ENCODE data around the gene BTBD9.

The BTBD9 gene

DNA sequence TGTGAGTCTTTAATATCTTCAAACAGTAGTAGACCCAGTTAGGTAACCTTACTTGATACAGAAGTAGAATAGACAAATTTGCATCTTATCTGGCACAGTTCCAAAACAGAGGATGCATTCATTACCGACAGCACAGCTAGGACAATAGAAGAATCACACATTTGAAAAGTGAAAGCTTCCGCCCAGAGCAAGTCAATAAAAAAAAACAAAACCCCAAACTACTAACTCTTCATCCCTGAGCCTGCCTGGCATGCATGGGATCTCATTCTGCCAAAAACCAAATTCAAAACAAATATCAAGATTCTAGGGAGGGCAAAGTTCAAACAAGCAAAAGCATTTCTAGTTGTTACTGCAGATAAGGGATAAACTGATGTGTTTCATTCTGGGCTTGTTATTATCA lies 235.4 kb downstream of the BTBD9 start:
- no peak for TF ChIP-seq EZH2 (IDR thresholded peaks at IDR 0.05)
- no peak for TF ChIP-seq POLR2AphosphoS5 (IDR thresholded peaks at IDR 0.05; ENCODE audit: borderline replicate concordance, low read depth, low read length)
- TF ChIP-seq FOXP2 (optimal IDR thresholded peaks at IDR 0.05; ENCODE audit: control extremely low read depth, extremely low read length, insufficient read depth): no peak
- Histone ChIP-seq H3K27ac (no peak overlapping the region), H3K4me3 (no peak overlapping the region), H3K36me3 (ENCODE audit: insufficient read depth, low read length) (no peaks in the 10 kb centered on the region), H3K9ac (ENCODE audit: insufficient read length) (no peak overlapping the region), H3K9me3 (ENCODE audit: low read depth, low read length) (no peaks in the 10 kb centered on the region)
- no peak for DNase-seq (ENCODE audit: low read depth, low spot score)

DNA sequence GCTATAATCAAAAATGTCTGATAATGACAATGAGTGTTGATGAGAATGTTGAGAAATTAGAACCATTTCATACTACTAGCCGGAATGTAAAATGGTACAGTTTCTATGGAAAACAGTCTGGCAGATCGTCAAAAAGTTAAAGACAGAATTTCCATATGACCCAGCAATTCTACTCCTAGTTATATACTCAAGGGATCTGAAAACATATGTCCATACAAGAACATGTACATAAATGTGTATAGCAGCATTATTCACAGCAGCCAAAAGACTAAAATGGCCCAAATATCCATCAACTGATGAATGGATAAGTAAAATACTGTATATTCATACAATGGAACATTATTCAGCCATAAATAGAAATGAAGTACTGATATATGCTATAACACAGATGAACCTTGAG lies 236.2 kb downstream of the BTBD9 start:
- Histone ChIP-seq H3K4me3 (no peak overlapping the region), H3K9ac (ENCODE audit: insufficient read length) (no peak overlapping the region), H3K36me3 (ENCODE audit: insufficient read depth, low read length) (no peaks in the 10 kb centered on the region), H3K9me3 (ENCODE audit: low read depth, low read length) (no peaks in the 10 kb centered on the region), H3K27ac (no peak overlapping the region)
- DNase-seq (ENCODE audit: low read depth, low spot score): no peak
- TF ChIP-seq FOXP2 (optimal IDR thresholded peaks at IDR 0.05; ENCODE audit: control extremely low read depth, extremely low read length, insufficient read depth) (no peak), POLR2AphosphoS5 (IDR thresholded peaks at IDR 0.05; ENCODE audit: borderline replicate concordance, low read depth, low read length) (no peak), EZH2 (IDR thresholded peaks at IDR 0.05) (no peak)

DNA sequence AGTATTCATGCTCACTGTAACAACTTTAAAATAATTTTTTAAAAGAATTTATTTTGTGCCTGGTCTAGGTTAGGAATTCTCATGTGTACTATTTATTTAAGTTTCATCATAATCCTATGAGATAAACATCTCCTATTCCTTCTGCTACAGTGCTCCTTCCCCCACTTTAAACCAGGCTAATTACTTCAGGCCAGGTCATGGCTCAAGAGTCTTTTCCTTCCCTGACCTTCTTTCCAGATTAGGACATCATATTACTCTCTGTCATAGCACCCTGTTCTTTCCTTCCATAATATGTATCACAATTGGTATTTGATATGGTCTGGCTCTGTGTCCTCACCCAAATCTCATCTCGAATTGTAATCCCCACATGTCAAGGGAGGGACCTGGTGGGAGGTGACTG lies 239.0 kb downstream of the BTBD9 start:
- no peak overlapping the region for H3K9ac ChIP-seq (ENCODE audit: insufficient read length)
- no peak for TF ChIP-seq FOXP2 (optimal IDR thresholded peaks at IDR 0.05; ENCODE audit: control extremely low read depth, extremely low read length, insufficient read depth)
- no peak for TF ChIP-seq EZH2 (IDR thresholded peaks at IDR 0.05)
- TF ChIP-seq POLR2AphosphoS5 (IDR thresholded peaks at IDR 0.05; ENCODE audit: borderline replicate concordance, low read depth, low read length): no peak
- no peaks in the 10 kb centered on the region for H3K36me3 ChIP-seq (ENCODE audit: insufficient read depth, low read length)
- H3K9me3 ChIP-seq (ENCODE audit: low read depth, low read length): no peaks in the 10 kb centered on the region
- H3K4me3 ChIP-seq: no peak overlapping the region
- DNase-seq (ENCODE audit: low read depth, low spot score): no peak
- no peak overlapping the region for H3K27ac ChIP-seq

DNA sequence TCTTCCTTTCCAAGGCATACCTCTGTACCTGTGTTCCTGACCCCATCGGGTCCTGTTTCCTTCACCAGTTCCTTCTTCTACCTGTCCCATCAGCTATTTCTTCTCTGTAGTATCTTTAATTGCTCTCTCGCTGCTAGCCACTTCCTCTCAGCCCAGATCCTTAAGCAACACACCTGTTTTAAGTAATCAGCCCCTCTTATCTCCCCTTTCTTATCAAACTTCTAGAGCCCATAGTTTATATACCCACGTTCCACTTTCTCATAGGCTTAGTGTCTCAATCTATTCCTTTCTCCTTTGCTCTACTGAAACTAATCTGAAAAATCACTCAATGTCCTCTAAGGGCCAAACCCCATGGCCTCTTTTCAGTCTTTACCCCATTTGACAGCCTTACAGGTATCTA lies 239.6 kb downstream of the BTBD9 start:
- TF ChIP-seq EZH2 (IDR thresholded peaks at IDR 0.05): no peak
- no peak for TF ChIP-seq FOXP2 (optimal IDR thresholded peaks at IDR 0.05; ENCODE audit: control extremely low read depth, extremely low read length, insufficient read depth)
- no peak for TF ChIP-seq POLR2AphosphoS5 (IDR thresholded peaks at IDR 0.05; ENCODE audit: borderline replicate concordance, low read depth, low read length)

DNA sequence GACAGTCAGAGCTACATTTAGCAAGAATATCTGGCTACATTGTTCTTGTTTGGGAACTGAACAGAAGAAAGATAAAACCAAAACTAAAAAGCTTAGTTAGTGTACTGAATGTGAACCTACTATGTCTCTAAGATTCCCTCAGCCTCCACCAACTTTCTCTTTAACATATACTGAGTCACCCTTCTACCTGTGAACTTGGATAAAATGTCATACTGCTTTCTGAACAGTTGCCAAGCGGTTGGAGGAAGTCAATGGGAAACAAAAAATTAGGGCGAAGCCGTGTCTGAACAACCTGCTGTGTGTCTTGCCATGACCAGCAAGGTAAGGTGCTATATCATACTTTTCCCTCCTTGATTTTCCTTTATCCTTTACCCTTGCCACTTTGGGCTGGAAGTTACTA lies 243.5 kb downstream of the BTBD9 start:
- DNase-seq (ENCODE audit: low read depth, low spot score): no peak
- Histone ChIP-seq H3K27ac (no peak overlapping the region), H3K9ac (ENCODE audit: insufficient read length) (no peak overlapping the region), H3K4me3 (no peak overlapping the region), H3K36me3 (ENCODE audit: insufficient read depth, low read length) (no peaks in the 10 kb centered on the region), H3K9me3 (ENCODE audit: low read depth, low read length) (no peaks in the 10 kb centered on the region)
- no peak for TF ChIP-seq EZH2 (IDR thresholded peaks at IDR 0.05)
- TF ChIP-seq POLR2AphosphoS5 (IDR thresholded peaks at IDR 0.05; ENCODE audit: borderline replicate concordance, low read depth, low read length): no peak
- no peak for TF ChIP-seq FOXP2 (optimal IDR thresholded peaks at IDR 0.05; ENCODE audit: control extremely low read depth, extremely low read length, insufficient read depth)

More for the DNA sequence above, 239.6 kb downstream of the BTBD9 start:
- no peak overlapping the region for H3K27ac ChIP-seq
- H3K36me3 ChIP-seq (ENCODE audit: insufficient read depth, low read length): no peaks in the 10 kb centered on the region
- no peaks in the 10 kb centered on the region for H3K9me3 ChIP-seq (ENCODE audit: low read depth, low read length)
- H3K9ac ChIP-seq (ENCODE audit: insufficient read length): no peak overlapping the region
- DNase-seq (ENCODE audit: low read depth, low spot score): no peak
- no peak overlapping the region for H3K4me3 ChIP-seq

DNA sequence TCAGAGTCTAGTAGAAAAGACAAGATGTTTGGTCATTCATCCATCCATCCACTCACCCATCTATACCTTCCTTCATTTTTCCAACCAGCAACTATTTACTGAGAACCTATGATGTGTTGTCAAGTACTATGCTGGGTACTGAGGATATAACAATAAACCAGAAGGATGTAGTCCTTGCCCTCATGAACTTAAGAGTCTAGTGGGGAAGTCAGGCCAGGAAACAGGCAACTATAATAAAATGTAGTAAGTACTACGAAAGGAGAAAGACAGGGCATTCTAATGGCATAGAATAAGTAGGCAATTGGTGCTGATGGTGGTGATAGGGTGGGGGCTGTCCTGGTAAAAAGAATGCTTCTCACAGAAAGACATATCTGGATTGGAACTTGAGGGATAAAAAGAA lies 245.7 kb downstream of the BTBD9 start:
- H3K27ac ChIP-seq: no peak overlapping the region
- H3K36me3 ChIP-seq (ENCODE audit: insufficient read depth, low read length): no peaks in the 10 kb centered on the region
- no peak for TF ChIP-seq FOXP2 (optimal IDR thresholded peaks at IDR 0.05; ENCODE audit: control extremely low read depth, extremely low read length, insufficient read depth)
- TF ChIP-seq EZH2 (IDR thresholded peaks at IDR 0.05): no peak
- no peak for TF ChIP-seq POLR2AphosphoS5 (IDR thresholded peaks at IDR 0.05; ENCODE audit: borderline replicate concordance, low read depth, low read length)
- no peak overlapping the region for H3K4me3 ChIP-seq
- H3K9me3 ChIP-seq (ENCODE audit: low read depth, low read length): no peaks in the 10 kb centered on the region
- no peak overlapping the region for H3K9ac ChIP-seq (ENCODE audit: insufficient read length)
- DNase-seq (ENCODE audit: low read depth, low spot score): no peak

DNA sequence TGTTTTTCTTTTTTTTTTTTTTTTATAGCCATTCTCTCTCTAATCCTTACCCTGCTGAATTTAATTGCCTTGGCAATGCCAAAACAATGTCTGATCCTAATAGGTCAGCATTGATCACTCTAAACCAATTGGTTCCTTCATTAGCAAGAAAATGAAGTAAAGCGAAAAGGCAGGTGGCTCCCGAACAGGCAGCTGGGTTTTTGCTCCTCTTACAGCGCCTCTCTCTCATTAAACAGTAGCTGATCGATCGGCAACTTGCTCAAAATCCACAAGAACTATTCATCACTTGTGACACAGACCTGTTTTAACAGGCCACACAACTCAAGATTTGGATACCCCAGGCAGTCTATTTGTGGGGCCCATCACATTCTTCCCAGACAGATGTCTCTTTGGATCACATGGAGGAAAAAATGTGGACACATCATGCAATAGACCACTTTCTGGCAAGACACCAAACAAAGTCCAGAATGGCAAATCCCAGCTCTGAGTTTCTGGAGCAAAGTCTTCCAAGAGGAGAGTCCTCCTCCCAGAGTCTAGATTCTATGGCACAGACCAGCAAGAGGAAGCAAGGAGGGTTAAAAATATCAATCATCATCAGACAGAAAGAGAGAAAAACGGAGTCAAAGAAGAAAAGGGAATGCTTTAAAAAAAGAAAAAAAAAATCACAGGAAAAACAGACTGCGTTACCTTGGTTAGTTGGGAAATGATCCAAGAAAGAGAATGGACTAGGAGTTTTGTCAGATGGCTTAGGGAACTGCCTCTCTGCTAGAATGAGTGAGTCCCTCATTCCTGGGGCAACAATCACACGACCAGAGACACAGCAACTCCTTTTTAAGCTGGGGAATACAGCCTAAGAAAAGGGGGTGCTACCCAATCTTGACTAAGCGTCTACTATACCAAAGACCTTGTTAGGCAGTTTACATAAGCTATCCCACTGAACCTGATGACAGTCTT lies 247.8 kb downstream of the BTBD9 start:
- H3K9me3 ChIP-seq (ENCODE audit: low read depth, low read length): no peaks in the 10 kb centered on the region
- H3K9ac ChIP-seq (ENCODE audit: insufficient read length): no peak overlapping the region
- no peak for TF ChIP-seq EZH2 (IDR thresholded peaks at IDR 0.05)
- TF ChIP-seq POLR2AphosphoS5 (IDR thresholded peaks at IDR 0.05; ENCODE audit: borderline replicate concordance, low read depth, low read length): no peak
- TF ChIP-seq FOXP2 (optimal IDR thresholded peaks at IDR 0.05; ENCODE audit: control extremely low read depth, extremely low read length, insufficient read depth): no peak
- DNase-seq (ENCODE audit: low read depth, low spot score): no peak
- H3K36me3 ChIP-seq (ENCODE audit: insufficient read depth, low read length): no peaks in the 10 kb centered on the region
- no peak overlapping the region for H3K27ac ChIP-seq
- no peak overlapping the region for H3K4me3 ChIP-seq

DNA sequence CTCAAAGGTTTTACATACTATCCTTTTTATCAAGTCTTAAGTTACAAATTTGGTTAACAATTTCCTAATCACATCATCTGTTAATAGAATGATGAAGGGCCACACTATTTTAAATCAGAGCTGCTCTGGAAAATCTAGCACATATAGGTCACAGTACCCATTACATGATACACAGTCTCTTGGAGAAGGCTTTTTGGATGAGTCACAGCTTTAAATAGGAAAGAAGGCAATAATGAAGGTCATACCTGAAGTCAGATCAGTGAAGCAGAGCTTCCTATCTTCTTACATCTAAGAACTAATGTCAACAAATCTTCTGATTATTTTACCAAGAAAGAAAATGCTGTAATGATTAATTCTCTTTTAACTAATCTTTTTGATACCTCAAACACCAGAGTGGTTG lies 248.5 kb downstream of the BTBD9 start:
- DNase-seq (ENCODE audit: low read depth, low spot score): no peak
- Histone ChIP-seq H3K4me3 (no peak overlapping the region), H3K9me3 (ENCODE audit: low read depth, low read length) (no peaks in the 10 kb centered on the region), H3K27ac (no peak overlapping the region), H3K9ac (ENCODE audit: insufficient read length) (no peak overlapping the region), H3K36me3 (ENCODE audit: insufficient read depth, low read length) (no peaks in the 10 kb centered on the region)
- no peak for TF ChIP-seq FOXP2 (optimal IDR thresholded peaks at IDR 0.05; ENCODE audit: control extremely low read depth, extremely low read length, insufficient read depth)
- no peak for TF ChIP-seq POLR2AphosphoS5 (IDR thresholded peaks at IDR 0.05; ENCODE audit: borderline replicate concordance, low read depth, low read length)
- no peak for TF ChIP-seq EZH2 (IDR thresholded peaks at IDR 0.05)
